ENCODE results near the gene FYCO1. TPM values are rescaled to one million over a fixed set of nuclear protein-coding genes. Genes with fewer than 3 reads are reported as not detected.

FYCO1 gene
- total and polyA plus RNA-seq, 2 donors (not counting 1 experiment from before 2014, with no cell fraction given): 19.2 to 82.2 TPM

- Histone ChIP-seq H3K27ac (ENCODE audit: insufficient read depth, low read length) (no peak overlapping the region), H3K79me2 (ENCODE audit: control insufficient read depth, insufficient read depth, low read length) (no peaks in the 10 kb centered on the region)
- TF ChIP-seq EZH2 (IDR thresholded peaks at IDR 0.05; ENCODE audit: low read length, missing control alignments): no peak
- TF ChIP-seq, protein P1, sequence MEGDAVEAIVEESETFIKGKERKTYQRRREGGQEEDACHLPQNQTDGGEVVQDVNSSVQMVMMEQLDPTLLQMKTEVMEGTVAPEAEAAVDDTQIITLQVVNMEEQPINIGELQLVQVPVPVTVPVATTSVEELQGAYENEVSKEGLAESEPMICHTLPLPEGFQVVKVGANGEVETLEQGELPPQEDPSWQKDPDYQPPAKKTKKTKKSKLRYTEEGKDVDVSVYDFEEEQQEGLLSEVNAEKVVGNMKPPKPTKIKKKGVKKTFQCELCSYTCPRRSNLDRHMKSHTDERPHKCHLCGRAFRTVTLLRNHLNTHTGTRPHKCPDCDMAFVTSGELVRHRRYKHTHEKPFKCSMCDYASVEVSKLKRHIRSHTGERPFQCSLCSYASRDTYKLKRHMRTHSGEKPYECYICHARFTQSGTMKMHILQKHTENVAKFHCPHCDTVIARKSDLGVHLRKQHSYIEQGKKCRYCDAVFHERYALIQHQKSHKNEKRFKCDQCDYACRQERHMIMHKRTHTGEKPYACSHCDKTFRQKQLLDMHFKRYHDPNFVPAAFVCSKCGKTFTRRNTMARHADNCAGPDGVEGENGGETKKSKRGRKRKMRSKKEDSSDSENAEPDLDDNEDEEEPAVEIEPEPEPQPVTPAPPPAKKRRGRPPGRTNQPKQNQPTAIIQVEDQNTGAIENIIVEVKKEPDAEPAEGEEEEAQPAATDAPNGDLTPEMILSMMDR (conservative IDR thresholded peaks at IDR 0.05 in 1 of 2, IDR thresholded peaks at IDR 0.05 in 1 of 2; ENCODE audit: low read depth in 1 of 2, low read length in 2 of 2): peak; percentile 81 to 82
Observed at GRCh38 chr3:45929042-45929679, 66.5 kb downstream of the FYCO1 start.

DNA sequence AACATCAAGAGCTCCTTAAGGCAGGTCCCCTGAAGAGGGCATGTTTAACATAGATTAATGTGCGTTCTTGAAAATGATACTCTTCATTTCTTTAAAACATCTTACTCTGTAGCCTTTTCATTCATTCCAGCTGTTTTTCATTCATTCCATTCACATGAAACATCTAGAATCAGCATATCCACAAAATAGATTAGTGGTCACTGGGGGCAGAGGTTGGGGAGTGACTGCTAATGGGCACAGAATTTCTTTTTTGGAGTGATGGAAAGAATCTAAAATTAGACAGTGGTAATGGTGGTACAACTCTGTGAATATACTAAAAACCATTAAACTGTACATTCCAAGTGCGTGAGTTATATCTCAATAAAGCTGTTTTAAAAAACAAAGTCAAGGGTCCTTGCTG lies 67.7 kb downstream of the FYCO1 start:
- Histone ChIP-seq H2AFZ (ENCODE audit: low read length) (no peak overlapping the region), H3K36me3 (ENCODE audit: control insufficient read depth, insufficient read depth, low read length) (peaks cover 5% of the 10 kb centered on the region), H3K27me3 (ENCODE audit: control insufficient read depth, insufficient read depth, low read length) (no peaks in the 10 kb centered on the region), H3K79me2 (ENCODE audit: control insufficient read depth, insufficient read depth, low read length) (no peaks in the 10 kb centered on the region), H3K9ac (ENCODE audit: insufficient read depth, low read length) (no peak overlapping the region), H3K27ac (ENCODE audit: insufficient read depth, low read length) (peak overlapping the region; percentile 61), H3K4me1 (ENCODE audit: control insufficient read depth, extremely low read depth, insufficient read depth, low read length) (peaks cover 11% of the 10 kb centered on the region), H3K4me2 (ENCODE audit: extremely low read depth, insufficient read depth, low read length) (peak overlapping the region; percentile 30), H3K9me3 (ENCODE audit: control insufficient read depth, insufficient read depth, low read depth, low read length) (no peaks in the 10 kb centered on the region), H4K20me1 (ENCODE audit: control insufficient read depth, extremely low read depth, insufficient read depth, low read length) (no peaks in the 10 kb centered on the region), H3K4me3 (replicated peaks in 1 of 4; ENCODE audit: control extremely low read depth in 1 of 4, insufficient read depth in 1 of 4, low read depth in 3 of 4, low read length in 4 of 4) (no peak overlapping the region)
- peak; percentile 12 to 58 for DNase-seq (ENCODE audit: low read depth in 2 of 2)
- no peak for TF ChIP-seq EZH2 (IDR thresholded peaks at IDR 0.05; ENCODE audit: low read length, missing control alignments)
- TF ChIP-seq, protein P1 (conservative IDR thresholded peaks at IDR 0.05 in 1 of 2, IDR thresholded peaks at IDR 0.05 in 1 of 2; ENCODE audit: low read depth in 1 of 2, low read length in 2 of 2): no peak

More at GRCh38 chr3:45929042-45929679, 66.5 kb downstream of the FYCO1 start:
- H3K4me3 ChIP-seq (replicated peaks in 1 of 4; ENCODE audit: control extremely low read depth in 1 of 4, insufficient read depth in 1 of 4, low read depth in 3 of 4, low read length in 4 of 4): no peak overlapping the region
- H3K27me3 ChIP-seq (ENCODE audit: control insufficient read depth, insufficient read depth, low read length): no peaks in the 10 kb centered on the region
- peaks cover 9% of the 10 kb centered on the region for H3K4me1 ChIP-seq (ENCODE audit: control insufficient read depth, extremely low read depth, insufficient read depth, low read length)
- H3K9ac ChIP-seq (ENCODE audit: insufficient read depth, low read length): no peak overlapping the region
- H3K4me2 ChIP-seq (ENCODE audit: extremely low read depth, insufficient read depth, low read length): no peak overlapping the region
- H3K9me3 ChIP-seq (ENCODE audit: control insufficient read depth, insufficient read depth, low read depth, low read length): no peaks in the 10 kb centered on the region
- peaks cover 5% of the 10 kb centered on the region for H3K36me3 ChIP-seq (ENCODE audit: control insufficient read depth, insufficient read depth, low read length)
- H4K20me1 ChIP-seq (ENCODE audit: control insufficient read depth, extremely low read depth, insufficient read depth, low read length): no peaks in the 10 kb centered on the region
- H2AFZ ChIP-seq (ENCODE audit: low read length): no peak overlapping the region
- peak in 1 of 2 donors; percentile 30 for DNase-seq (ENCODE audit: low read depth in 2 of 2)

GRCh38 chr3:45923755-45924154 lies 71.9 kb downstream of the FYCO1 start:
- no peak overlapping the region for H3K4me3 ChIP-seq (replicated peaks in 1 of 4; ENCODE audit: control extremely low read depth in 1 of 4, insufficient read depth in 1 of 4, low read depth in 3 of 4, low read length in 4 of 4)
- TF ChIP-seq, protein P1 (conservative IDR thresholded peaks at IDR 0.05 in 1 of 2, IDR thresholded peaks at IDR 0.05 in 1 of 2; ENCODE audit: low read depth in 1 of 2, low read length in 2 of 2): no peak
- TF ChIP-seq EZH2 (IDR thresholded peaks at IDR 0.05; ENCODE audit: low read length, missing control alignments): no peak
- no peak overlapping the region for H3K27ac ChIP-seq (ENCODE audit: insufficient read depth, low read length)
- peak; percentile 18 to 35 for DNase-seq (ENCODE audit: low read depth in 2 of 2)
- H3K9ac ChIP-seq (ENCODE audit: insufficient read depth, low read length): no peak overlapping the region
- H3K79me2 ChIP-seq (ENCODE audit: control insufficient read depth, insufficient read depth, low read length): no peaks in the 10 kb centered on the region
- peaks cover 11% of the 10 kb centered on the region for H3K36me3 ChIP-seq (ENCODE audit: control insufficient read depth, insufficient read depth, low read length)
- no peaks in the 10 kb centered on the region for H3K9me3 ChIP-seq (ENCODE audit: control insufficient read depth, insufficient read depth, low read depth, low read length)
- H2AFZ ChIP-seq (ENCODE audit: low read length): no peak overlapping the region
- no peaks in the 10 kb centered on the region for H4K20me1 ChIP-seq (ENCODE audit: control insufficient read depth, extremely low read depth, insufficient read depth, low read length)
- H3K4me2 ChIP-seq (ENCODE audit: extremely low read depth, insufficient read depth, low read length): no peak overlapping the region
- H3K4me1 ChIP-seq (ENCODE audit: control insufficient read depth, extremely low read depth, insufficient read depth, low read length): peaks cover 11% of the 10 kb centered on the region
- no peaks in the 10 kb centered on the region for H3K27me3 ChIP-seq (ENCODE audit: control insufficient read depth, insufficient read depth, low read length)

Data from fibroblast of lung (primary cell).